SK-MEL-5 (cell line): ENCODE results near the gene TECPR2. TPM values are rescaled to one million over a fixed set of nuclear protein-coding genes. Genes with fewer than 3 reads are reported as not detected.

ENCODE experiments used
- DNase-seq: peaks from one replicate; pipeline ENCODE4 v3.0.0-alpha.2; 2016; ENCODE audit warnings: low read depth, low spot score
- in situ Hi-C: cut with HindIII; loops from 2 replicates; pipeline ENCODE4 v1.10.0; 2016; ENCODE audit warnings: low sequenced_read_pairs, high pct_unique_total_duplicates, low pct_unique_long_range_greater_than_20kb
- polyA plus RNA-seq, 2 experiments: library from polyadenylated mRNA; depleted of rRNA; stranded (reverse); fragments of >200 nt; gene quantifications; 2 replicates each; pipeline ENCODE4 v1.2.3, GENCODE V29; 2015
- total RNA-seq: library from RNA; depleted of rRNA; stranded (reverse); fragments of >200 nt; shearing (Covaris generic); gene quantifications from 2 replicates; pipeline ENCODE4 v1.2.3, GENCODE V29; 2014; rRNA removed

TECPR2 gene, protein sequence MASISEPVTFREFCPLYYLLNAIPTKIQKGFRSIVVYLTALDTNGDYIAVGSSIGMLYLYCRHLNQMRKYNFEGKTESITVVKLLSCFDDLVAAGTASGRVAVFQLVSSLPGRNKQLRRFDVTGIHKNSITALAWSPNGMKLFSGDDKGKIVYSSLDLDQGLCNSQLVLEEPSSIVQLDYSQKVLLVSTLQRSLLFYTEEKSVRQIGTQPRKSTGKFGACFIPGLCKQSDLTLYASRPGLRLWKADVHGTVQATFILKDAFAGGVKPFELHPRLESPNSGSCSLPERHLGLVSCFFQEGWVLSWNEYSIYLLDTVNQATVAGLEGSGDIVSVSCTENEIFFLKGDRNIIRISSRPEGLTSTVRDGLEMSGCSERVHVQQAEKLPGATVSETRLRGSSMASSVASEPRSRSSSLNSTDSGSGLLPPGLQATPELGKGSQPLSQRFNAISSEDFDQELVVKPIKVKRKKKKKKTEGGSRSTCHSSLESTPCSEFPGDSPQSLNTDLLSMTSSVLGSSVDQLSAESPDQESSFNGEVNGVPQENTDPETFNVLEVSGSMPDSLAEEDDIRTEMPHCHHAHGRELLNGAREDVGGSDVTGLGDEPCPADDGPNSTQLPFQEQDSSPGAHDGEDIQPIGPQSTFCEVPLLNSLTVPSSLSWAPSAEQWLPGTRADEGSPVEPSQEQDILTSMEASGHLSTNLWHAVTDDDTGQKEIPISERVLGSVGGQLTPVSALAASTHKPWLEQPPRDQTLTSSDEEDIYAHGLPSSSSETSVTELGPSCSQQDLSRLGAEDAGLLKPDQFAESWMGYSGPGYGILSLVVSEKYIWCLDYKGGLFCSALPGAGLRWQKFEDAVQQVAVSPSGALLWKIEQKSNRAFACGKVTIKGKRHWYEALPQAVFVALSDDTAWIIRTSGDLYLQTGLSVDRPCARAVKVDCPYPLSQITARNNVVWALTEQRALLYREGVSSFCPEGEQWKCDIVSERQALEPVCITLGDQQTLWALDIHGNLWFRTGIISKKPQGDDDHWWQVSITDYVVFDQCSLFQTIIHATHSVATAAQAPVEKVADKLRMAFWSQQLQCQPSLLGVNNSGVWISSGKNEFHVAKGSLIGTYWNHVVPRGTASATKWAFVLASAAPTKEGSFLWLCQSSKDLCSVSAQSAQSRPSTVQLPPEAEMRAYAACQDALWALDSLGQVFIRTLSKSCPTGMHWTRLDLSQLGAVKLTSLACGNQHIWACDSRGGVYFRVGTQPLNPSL (N-terminal part only)
- total RNA-seq, result 20.8 and 22.7 TPM in 2 replicates
- 42.5 and 49.5 TPM in 2 replicates for polyA plus RNA-seq (2015; cell fraction: cytosol; rRNA removed)
- polyA plus RNA-seq (2015; cell fraction: nucleus; rRNA removed), result 27.7 and 28.0 TPM in 2 replicates

- peak; percentile 96 for DNase-seq
- in situ Hi-C loops, result no loop called here
Measured at GRCh38 chr14:102362545-102363181, at the start of gene TECPR2, which contains the start of gene CINP. TSS of gene TECPR2 (plus strand) at chr14:102362941. CDS start at chr14:102376722, 13,781 bp downstream. TSS of gene CINP (minus strand) at chr14:102362890. CDS start at chr14:102362851, 39 bp downstream.

GRCh38 chr14:102314242-102315011 lies 48.3 kb upstream of the TECPR2 start:
- DNase-seq, result peak; percentile 85
- in situ Hi-C loops, result no loop called here

- DNase-seq, result no peak
- in situ Hi-C loops, result no loop called here
Measured at GRCh38 chr14:102315121-102315520, 47.6 kb upstream of the TECPR2 start.

GRCh38 chr14:102316338-102316742 lies 46.4 kb upstream of the TECPR2 start:
- peak; percentile 74 for DNase-seq
- in situ Hi-C loops, result no loop called here

DNA sequence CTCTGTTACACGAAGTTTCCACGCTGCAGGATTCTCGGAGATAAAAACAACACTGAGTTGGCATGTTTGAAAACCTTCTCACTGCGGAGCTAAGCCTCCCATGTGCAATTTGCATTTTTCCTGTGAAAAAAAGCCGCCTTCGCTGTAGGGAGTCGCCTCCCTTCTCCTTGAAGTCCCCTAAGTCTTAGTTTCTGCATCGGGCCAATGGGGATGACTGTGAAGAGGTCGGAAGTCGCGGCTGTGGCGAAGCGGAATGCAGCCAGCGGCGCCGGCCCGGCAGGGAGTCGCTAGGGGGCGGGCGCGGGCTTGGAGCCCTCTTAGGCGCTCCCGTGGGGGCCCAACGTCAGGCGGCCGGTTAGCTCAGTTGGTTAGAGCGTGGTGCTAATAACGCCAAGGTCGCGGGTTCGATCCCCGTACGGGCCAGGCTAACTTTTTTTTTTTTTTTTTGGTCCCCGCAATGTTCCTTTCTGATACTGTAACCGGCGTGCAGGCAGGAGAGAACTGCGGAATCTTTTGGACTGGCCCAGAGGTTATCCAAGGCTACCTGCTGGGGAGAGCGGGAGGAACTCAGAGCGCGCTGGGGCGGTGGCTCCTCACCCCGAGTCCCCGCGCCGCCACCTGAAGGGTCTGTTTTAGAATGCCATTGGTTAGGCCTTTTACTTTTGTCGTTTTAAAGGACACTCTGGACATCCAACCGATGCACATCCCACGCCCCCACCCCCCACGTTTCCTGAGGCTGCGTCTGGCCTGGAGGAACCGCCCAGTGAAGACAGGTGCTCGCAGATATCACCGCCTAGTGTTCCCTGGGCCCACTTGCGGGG lies 45.8 kb upstream of the TECPR2 start:
- in situ Hi-C loops, result no loop called here
- peak; percentile 93 for DNase-seq

DNA sequence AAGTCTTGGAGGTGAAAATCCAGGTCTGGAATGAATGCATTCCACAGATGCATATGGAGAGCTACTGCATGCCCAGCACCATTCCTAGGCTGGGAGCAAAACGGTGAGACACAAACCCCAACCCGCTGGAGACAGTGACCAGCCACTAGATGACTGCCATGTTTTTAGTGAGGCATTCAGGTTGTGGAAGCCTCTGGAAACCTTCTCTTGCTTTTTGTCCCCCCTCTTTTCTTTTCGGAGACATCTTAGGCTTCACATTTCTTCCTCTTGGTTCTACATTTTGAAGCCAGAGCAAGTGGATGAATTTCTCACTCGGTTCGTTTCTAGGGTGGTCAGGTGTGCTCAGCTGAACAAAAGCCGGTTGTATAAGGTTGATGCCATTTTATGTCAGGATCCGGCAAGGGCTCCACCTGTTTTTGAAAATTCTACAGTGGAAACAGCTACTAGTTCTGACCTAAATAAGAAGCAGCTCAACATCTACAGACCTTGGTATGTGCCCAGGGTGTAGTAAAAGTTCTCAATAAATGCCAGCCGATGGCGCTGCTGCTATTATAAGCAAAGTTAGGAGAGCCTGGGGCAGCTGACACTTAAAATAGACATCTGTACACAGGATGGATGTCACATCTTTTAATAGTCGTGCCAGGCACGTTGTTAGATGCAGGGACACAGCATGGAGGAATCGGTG lies 45.0 kb upstream of the TECPR2 start:
- in situ Hi-C loops, result no loop called here
- peak; percentile 85 for DNase-seq

DNA sequence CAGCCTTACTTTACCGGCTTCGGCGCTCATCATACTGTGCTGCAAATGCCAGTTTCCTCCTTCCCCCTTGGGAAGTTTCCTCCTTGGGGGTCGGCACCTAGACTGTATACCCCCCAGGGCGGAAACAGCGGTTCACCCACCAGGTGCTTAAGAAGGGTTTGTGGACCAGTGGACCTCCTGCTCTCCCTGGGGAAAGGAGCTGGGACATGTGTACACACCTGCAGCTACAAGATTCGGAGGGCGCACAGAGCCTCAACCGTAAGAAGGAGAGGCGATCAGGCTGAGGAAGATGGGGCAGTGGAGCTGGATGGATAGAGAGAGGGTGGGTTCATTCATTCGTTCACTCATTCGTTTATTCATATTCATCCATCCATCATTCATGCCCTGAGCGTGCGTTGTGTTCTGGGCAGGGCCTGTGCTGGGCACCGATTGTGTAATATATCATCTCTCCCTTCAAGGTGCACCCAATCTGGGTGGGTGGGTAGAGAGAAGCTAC lies 43.9 kb upstream of the TECPR2 start:
- no peak for DNase-seq
- in situ Hi-C loops, result no loop called here

DNA sequence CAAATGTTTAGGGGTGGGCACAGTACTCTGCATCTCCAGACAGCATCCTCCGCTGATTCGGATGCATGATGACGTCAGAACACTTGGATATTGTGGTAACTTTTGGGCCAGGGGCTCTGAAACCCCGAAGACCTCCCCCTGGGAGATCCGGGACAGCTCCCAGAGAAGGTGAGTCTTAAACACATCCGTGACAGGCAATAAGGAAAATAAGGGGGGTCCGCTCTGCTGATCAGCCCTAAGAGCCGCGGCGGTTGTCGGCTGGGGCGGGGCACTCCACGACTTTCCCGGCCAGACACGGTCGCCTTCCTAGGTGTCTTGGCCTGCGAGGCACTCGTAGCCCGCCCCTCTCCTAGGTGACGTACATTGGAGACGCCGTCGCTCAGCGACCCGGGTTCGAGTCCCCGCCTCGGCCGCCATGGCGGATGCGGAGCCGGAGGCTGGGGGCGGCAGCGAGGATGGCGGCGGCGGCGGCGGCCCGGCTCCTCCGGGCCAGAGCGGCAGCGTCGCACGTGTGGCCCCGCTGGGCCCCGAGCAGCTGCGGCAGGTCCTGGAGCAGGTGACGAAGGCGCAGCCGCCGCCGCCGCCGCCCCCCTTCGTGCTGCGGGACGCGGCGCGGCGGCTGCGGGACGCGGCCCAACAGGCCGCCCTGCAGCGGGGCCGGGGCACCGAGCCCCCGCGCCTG lies 43.2 kb upstream of the TECPR2 start, which contains the start of gene ZNF839:
Gene ZNF839 (plus strand): TSS at position 396 of the 682 bp plus-strand sequence. CDS start 20 bp downstream, at position 416.
- in situ Hi-C loops, result no loop called here

DNA sequence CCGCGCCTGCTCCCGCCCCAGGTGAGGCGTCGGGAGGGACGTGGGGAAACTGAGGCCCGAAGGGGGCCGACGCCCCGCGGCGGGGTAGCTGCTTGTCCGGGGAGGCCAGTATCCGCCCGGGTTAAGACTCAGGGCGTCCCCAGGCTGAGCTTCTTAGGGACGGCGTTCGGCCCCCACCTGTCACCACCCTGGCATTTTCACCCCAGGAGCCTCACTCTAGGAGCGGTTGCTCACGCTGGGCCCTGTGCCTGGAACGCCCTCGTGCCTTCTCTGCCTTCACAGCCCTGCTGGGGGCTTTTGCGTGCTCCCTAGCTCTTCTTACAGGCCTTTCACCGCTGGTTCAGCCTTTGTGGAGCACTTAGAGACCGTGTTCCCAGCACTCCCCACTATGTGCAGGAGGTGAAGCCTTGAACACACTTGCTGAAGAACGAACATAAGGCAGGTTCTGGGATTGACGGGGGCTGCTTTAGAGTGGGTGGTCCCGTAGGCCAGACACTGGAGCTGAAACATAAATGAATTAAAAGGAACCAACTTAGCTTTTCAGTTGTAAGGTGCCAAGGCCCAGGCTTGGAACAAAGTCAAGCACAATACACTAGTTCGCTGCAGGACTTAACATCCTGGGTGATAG lies 42.6 kb upstream of the TECPR2 start:
- in situ Hi-C loops, result no loop called here
- DNase-seq, result peak; percentile 30

More for the DNA sequence above, 43.2 kb upstream of the TECPR2 start, which contains the start of gene ZNF839:
- DNase-seq, result peak; percentile 92

- in situ Hi-C loops, result no loop called here
- no peak for DNase-seq
Measured at GRCh38 chr14:102320671-102321455, 41.9 kb upstream of the TECPR2 start.

GRCh38 chr14:102321456-102322422 lies 41.0 kb upstream of the TECPR2 start:
- in situ Hi-C loops, result no loop called here
- no peak for DNase-seq

GRCh38 chr14:102323102-102323501 lies 39.6 kb upstream of the TECPR2 start:
- in situ Hi-C loops, result no loop called here

More at GRCh38 chr14:102323102-102323501, 39.6 kb upstream of the TECPR2 start:
- peak; percentile 93 for DNase-seq
